T-cell (primary cell): Measurements from ENCODE around the gene CERS6. TPM values are rescaled to one million over a fixed set of nuclear protein-coding genes. Genes with fewer than 3 reads are reported as not detected.

ENCODE experiments used
- ATAC-seq, 4 experiments: fragments of 200-7000 bp in 3 of 4; fragments of 150-1000 bp in 1 of 4; cut with Tn5 transposase; replicated peaks in 1 of 4; 1 replicate in 3 of 4; 2 replicates in 1 of 4; pipeline ENCODE4 v1.10.0; 2021; ENCODE audit warnings: moderate library complexity in 3 of 4, mild to moderate bottlenecking in 2 of 4, moderate number of reproducible peaks in 1 of 4
- CTCF ChIA-PET, 2 donors: fragments of 300-600 bp; sonication (Branson Sonifier 250); formaldehyde crosslinking; loops; one replicate each; lab custom pipeline; 2022; ENCODE audit warnings: antibody characterized with exemption in 2 of 2; lab: Charles Lee
- POLR2A ChIA-PET, 2 donors: fragments of 300-600 bp; sonication (Branson Sonifier 250); formaldehyde crosslinking; loops; one replicate each; lab custom pipeline; 2022; ENCODE audit warnings: antibody characterized with exemption in 2 of 2; lab: Charles Lee
- DNase-seq, 35 experiments: peaks; one replicate each; pipeline versions ENCODE4 v3.0.0 to v3.0.0-alpha.2; 2013 to 2023
- H3K27ac ChIP-seq: one replicate; pipeline ENCODE4 v1.5.1; 2013; ENCODE audit warnings: low read length
- H3K27me3 ChIP-seq, 2 experiments: replicated peaks in 1 of 2; 1 replicate in 1 of 2; 2 replicates in 1 of 2; pipeline versions ENCODE4 v1.6.1 to v1.7.0; 2013; ENCODE audit warnings: low read length in 1 of 2, mixed read lengths in 1 of 2; ENCODE audit not compliant: control insufficient read depth in 2 of 2, insufficient read depth in 2 of 2; ENCODE audit errors: extremely low read depth in 1 of 2
- H3K36me3 ChIP-seq, 2 donors: 1 replicate in 1 of 2; 2 replicates in 1 of 2; pipeline versions ENCODE4 v1.6.1 to v1.7.0; 2013; ENCODE audit warnings: low read length in 1 of 2; ENCODE audit not compliant: control insufficient read depth in 2 of 2, insufficient read depth in 1 of 2; ENCODE audit errors: extremely low read depth in 1 of 2
- H3K4me1 ChIP-seq, 2 experiments: 1 replicate in 1 of 2; 2 replicates in 1 of 2; pipeline versions ENCODE4 v1.6.1 to v1.7.0; 2013; ENCODE audit warnings: low read length in 2 of 2, mixed read lengths in 1 of 2; ENCODE audit not compliant: insufficient read depth in 2 of 2, control insufficient read depth in 1 of 2; ENCODE audit errors: extremely low read depth in 1 of 2
- H3K4me3 ChIP-seq, 2 donors: 1 replicate in 1 of 2; 2 replicates in 1 of 2; pipeline versions ENCODE4 v1.5.1 to v1.7.0; 2013; ENCODE audit warnings: mild to moderate bottlenecking in 2 of 2, low read length in 1 of 2, moderate library complexity in 1 of 2; ENCODE audit not compliant: control insufficient read depth in 1 of 2; ENCODE audit errors: extremely low read depth in 1 of 2
- H3K9me3 ChIP-seq: 2 replicates; pipeline ENCODE4 v1.7.0; 2013
- H3K27ac Mint-ChIP-seq, 2 donors: one replicate each; pipeline ENCODE4 v1.8.0; 2020 to 2021; ENCODE audit warnings: mild to moderate bottlenecking in 2 of 2, mixed read lengths in 2 of 2
- H3K27me3 Mint-ChIP-seq, 2 donors: one replicate each; pipeline ENCODE4 v1.8.0; 2021 to 2022; ENCODE audit warnings: mixed read lengths in 2 of 2
- H3K36me3 Mint-ChIP-seq: one replicate; pipeline ENCODE4 v1.8.0; 2021; ENCODE audit warnings: mixed read lengths
- H3K4me1 Mint-ChIP-seq, 3 donors: one replicate each; pipeline ENCODE4 v1.8.0; 2020 to 2022; ENCODE audit warnings: mixed read lengths in 3 of 3, mild to moderate bottlenecking in 1 of 3
- H3K4me3 Mint-ChIP-seq, 3 donors: one replicate each; pipeline ENCODE4 v1.8.0; 2020 to 2022; ENCODE audit warnings: mild to moderate bottlenecking in 3 of 3, mixed read lengths in 3 of 3, moderate library complexity in 3 of 3
- H3K9me3 Mint-ChIP-seq, 3 donors: one replicate each; pipeline ENCODE4 v1.8.0; 2020 to 2022; ENCODE audit warnings: mixed read lengths in 3 of 3
- WGBS: methylation state at CpG from one replicate; pipeline ENCODE4 v1.1.5; 2013; ENCODE audit warnings: missing lambda C conversion rate; ENCODE audit not compliant: insufficient coverage; 5-methylcytosine and 5-hydroxymethylcytosine counted together
- total RNA-seq, 35 experiments: library from RNA in 6 of 35; stranded (reverse) in 6 of 35; fragments of 120-200 nt in 1 of 35; gene quantifications; one replicate each; pipeline versions ENCODE4 v1.2.1 to v1.2.4 and lab custom pipeline; 2013 to 2026

Gene CERS6
- total RNA-seq, 5 donors from 2014 or later (not counting 1 experiment from before 2014, with no cell fraction given) = 11.1 to 20.3 (median 13.6) TPM

DNA sequence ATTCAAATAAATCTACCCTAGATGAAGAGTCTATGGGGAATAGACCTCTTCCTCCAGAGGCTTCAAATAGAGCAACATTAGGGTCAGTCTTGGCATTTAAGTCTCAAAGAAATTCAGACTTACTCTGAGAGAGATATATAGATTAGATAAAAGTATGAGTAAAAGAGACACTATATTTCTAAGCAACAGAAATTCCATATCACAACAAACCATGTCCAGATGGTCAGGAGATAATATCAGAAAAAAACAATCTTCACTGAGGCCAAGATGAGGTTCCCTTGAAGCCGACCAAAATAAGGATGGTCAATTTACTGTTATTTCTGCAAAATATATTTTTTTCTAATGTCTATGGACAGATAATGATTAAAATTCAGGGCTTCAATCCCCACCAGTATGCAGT is 257.3 kb downstream of the CERS6 start:
- peaks cover 15% of the 10 kb centered on the region for H3K36me3 Mint-ChIP-seq
- no peaks in the 10 kb centered on the region for H3K9me3 Mint-ChIP-seq
- DNase-seq (no peak), ATAC-seq (no peak)
- no peak overlapping the region for H3K4me3 Mint-ChIP-seq
- H3K27me3 Mint-ChIP-seq = no peaks in the 10 kb centered on the region
- no peak overlapping the region for H3K27ac ChIP-seq
- POLR2A ChIA-PET = no interaction called here
- H3K9me3 ChIP-seq = no peaks in the 10 kb centered on the region
- H3K4me1 Mint-ChIP-seq = peaks cover 23 to 39% (median 25%) of the 10 kb centered on the region in 3 donors
- no peaks in the 10 kb centered on the region for H3K36me3 ChIP-seq
- no peak overlapping the region for H3K27ac Mint-ChIP-seq
- no CpG with 5 or more reads among the region's 1 CpG for WGBS
- peaks cover 0 to 7% of the 10 kb centered on the region in 2 experiments for H3K4me1 ChIP-seq
- CTCF ChIA-PET = no interaction called here
- no peak overlapping the region for H3K4me3 ChIP-seq
- no peaks in the 10 kb centered on the region for H3K27me3 ChIP-seq

DNA sequence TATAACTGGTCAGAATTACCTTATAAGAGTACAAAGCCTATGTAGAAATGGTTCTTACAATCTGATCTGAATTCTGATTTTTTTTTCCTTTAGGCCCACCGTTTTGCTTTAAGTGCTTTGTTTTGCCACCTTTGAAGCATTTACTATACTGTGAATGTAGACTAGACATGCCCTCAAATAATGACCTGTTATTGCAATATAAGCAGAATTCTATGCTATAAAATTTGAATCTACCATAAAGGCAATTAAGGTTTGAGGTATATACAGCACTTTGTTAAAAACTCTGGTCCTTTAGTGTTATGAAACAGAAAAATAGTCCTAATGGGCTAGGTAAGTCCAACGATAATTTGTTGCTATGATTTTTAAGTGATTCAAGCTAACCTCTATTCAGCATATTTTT is 259.8 kb downstream of the CERS6 start:
- H3K9me3 ChIP-seq = no peaks in the 10 kb centered on the region
- no peak for DNase-seq
- no peak overlapping the region for H3K4me3 Mint-ChIP-seq
- ATAC-seq = no peak
- no peak overlapping the region for H3K27ac ChIP-seq
- no peaks in the 10 kb centered on the region for H3K9me3 Mint-ChIP-seq
- H3K4me1 ChIP-seq = peaks cover 0 to 7% of the 10 kb centered on the region in 2 experiments
- WGBS = no CpG with 5 or more reads among the region's 2 CpGs
- no peak overlapping the region for H3K4me3 ChIP-seq
- H3K27me3 Mint-ChIP-seq = no peaks in the 10 kb centered on the region
- POLR2A ChIA-PET = no interaction called here
- no peak overlapping the region for H3K27ac Mint-ChIP-seq
- peaks cover 27% of the 10 kb centered on the region for H3K36me3 Mint-ChIP-seq
- CTCF ChIA-PET = interaction anchor here in 1 of 2 donors (0.7 kb wide), 1 partner anchor 29 kb away, joined by 8 read pairs; no protein-coding TSS in a partner anchor
- no peaks in the 10 kb centered on the region for H3K36me3 ChIP-seq
- H3K27me3 ChIP-seq = no peaks in the 10 kb centered on the region
- peaks cover 28 to 43% (median 32%) of the 10 kb centered on the region in 3 donors for H3K4me1 Mint-ChIP-seq

DNA sequence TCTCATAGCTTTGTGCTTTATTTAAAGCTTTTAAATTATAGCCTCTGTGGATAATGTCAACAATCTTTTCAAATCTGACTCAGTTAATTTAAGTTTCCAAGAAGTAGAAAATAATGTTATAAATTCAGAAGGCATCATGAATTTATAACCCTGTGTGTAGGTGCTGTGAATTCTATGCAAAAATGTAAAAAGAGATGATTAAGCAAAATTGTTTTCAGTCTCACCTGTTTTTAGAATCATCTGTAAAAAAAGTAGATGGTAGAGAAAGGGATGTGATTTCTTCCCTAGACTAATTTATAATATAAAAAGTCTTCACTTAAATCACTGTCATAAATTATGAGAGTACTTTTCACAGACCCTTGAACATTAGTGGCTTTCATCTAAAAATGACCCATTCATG is 260.8 kb downstream of the CERS6 start:
- Histone ChIP-seq H3K27ac (no peak overlapping the region), H3K36me3 (no peaks in the 10 kb centered on the region), H3K27me3 (no peaks in the 10 kb centered on the region), H3K4me3 (no peak overlapping the region), H3K4me1 (peaks cover 0 to 7% of the 10 kb centered on the region in 2 experiments), H3K9me3 (no peaks in the 10 kb centered on the region)
- H3K4me3 Mint-ChIP-seq = no peak overlapping the region
- peaks cover 30% of the 10 kb centered on the region for H3K36me3 Mint-ChIP-seq
- peaks cover 26 to 39% (median 30%) of the 10 kb centered on the region in 3 donors for H3K4me1 Mint-ChIP-seq
- H3K9me3 Mint-ChIP-seq = no peaks in the 10 kb centered on the region
- H3K27ac Mint-ChIP-seq = peak overlapping the region; percentile 59 to 70
- CTCF ChIA-PET = interaction anchor here in 1 of 2 donors (0.6 to 0.7 kb wide), 3 partner anchors 30 to 581 kb away, joined by 3 to 8 read pairs (median 4); no protein-coding TSS in a partner anchor
- DNase-seq (no peak), ATAC-seq (no peak)
- H3K27me3 Mint-ChIP-seq = no peaks in the 10 kb centered on the region
- POLR2A ChIA-PET = no interaction called here

DNA sequence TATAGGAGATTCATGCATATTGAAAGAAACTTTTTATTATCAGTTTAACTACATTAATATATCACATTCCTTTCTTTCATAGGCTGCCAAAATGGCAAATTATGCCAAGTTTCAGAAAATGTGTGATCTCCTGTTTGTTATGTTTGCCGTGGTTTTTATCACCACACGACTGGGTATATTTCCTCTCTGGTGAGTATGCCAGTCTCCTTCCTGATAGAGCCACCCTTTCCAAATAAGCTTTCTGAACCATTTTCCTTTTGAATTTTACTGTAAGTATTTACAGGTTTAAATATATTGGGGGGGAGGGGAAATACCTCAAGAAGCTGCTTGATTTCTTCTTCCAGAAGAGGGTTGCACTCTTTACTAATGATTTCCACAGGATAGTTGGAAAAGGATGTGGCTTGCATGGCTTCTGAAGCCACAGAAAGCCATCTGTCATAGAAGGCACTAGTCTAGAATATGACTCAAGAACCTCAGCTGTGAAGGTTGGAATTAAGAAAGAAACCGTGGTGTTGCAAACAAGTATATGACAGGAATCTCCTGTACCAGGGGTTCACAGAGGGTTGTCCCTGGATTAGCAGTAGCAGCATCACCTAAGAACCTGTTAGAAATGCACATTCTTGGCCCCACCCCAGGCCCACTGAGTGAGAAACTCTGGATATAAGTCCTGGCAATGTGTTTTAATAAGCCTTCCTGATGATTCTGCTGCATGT is 261.9 kb downstream of the CERS6 start:
- Histone ChIP-seq H3K27ac (no peak overlapping the region), H3K9me3 (no peaks in the 10 kb centered on the region), H3K4me1 (peaks cover 0 to 7% of the 10 kb centered on the region in 2 experiments), H3K36me3 (peaks cover 0 to 6% of the 10 kb centered on the region in 2 donors), H3K4me3 (no peak overlapping the region), H3K27me3 (no peaks in the 10 kb centered on the region)
- WGBS = 60% methylated on average over 1 of the region's 3 CpGs
- no peak for DNase-seq
- no peaks in the 10 kb centered on the region for H3K9me3 Mint-ChIP-seq
- H3K4me3 Mint-ChIP-seq = no peak overlapping the region
- H3K36me3 Mint-ChIP-seq = peaks cover 40% of the 10 kb centered on the region
- CTCF ChIA-PET = interaction anchor here in 1 of 2 donors (0.6 kb wide), 1 partner anchor 10 kb away, joined by 3 read pairs; no protein-coding TSS in a partner anchor
- H3K27me3 Mint-ChIP-seq = no peaks in the 10 kb centered on the region
- POLR2A ChIA-PET = interaction anchor here in 1 of 2 donors (0.5 kb wide), 1 partner anchor 28 kb away, joined by 3 read pairs; no protein-coding TSS in a partner anchor
- peak overlapping the region; percentile 4 to 59 for H3K27ac Mint-ChIP-seq
- ATAC-seq = peak in 3 of 4 experiments; percentile 36 to 59 (median 36)
- H3K4me1 Mint-ChIP-seq = peaks cover 21 to 38% (median 24%) of the 10 kb centered on the region in 3 donors

DNA sequence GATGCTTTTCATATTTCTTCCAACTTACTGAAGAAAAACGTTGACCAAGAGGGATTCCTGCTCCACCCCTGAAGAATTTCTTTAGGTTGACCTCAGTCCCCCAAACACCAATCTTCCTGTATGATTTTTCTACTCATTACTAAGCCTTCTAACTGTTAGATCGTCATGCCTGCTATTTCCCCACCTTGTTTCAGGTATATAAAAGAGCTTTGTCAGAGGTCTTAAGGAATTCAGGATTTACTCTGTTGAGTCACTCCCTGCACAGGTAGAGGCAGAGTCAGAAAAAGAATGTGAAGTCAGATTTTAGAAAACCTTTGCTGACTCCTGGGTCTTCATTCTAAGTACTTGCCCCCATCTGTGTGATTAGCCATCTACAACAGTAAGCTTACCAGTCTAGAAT is 262.6 kb downstream of the CERS6 start:
- Histone ChIP-seq H3K27me3 (no peaks in the 10 kb centered on the region), H3K9me3 (no peaks in the 10 kb centered on the region), H3K27ac (no peak overlapping the region), H3K36me3 (peaks cover 0 to 6% of the 10 kb centered on the region in 2 donors), H3K4me1 (peaks cover 0 to 7% of the 10 kb centered on the region in 2 experiments), H3K4me3 (no peak overlapping the region)
- Mint-ChIP-seq H3K27me3 (no peaks in the 10 kb centered on the region), H3K4me3 (no peak overlapping the region), H3K4me1 (peaks cover 21 to 42% (median 24%) of the 10 kb centered on the region in 3 donors), H3K9me3 (no peaks in the 10 kb centered on the region), H3K36me3 (peaks cover 43% of the 10 kb centered on the region), H3K27ac (peak overlapping the region in 1 of 2 donors; percentile 25)
- CTCF ChIA-PET = no interaction called here
- no peak for DNase-seq
- no peak for ATAC-seq
- POLR2A ChIA-PET = interaction anchor here in 1 of 2 donors (0.5 kb wide), 1 partner anchor 28 kb away, joined by 3 read pairs; no protein-coding TSS in a partner anchor
- 71% methylated on average over 1 of the region's 2 CpGs for WGBS

DNA sequence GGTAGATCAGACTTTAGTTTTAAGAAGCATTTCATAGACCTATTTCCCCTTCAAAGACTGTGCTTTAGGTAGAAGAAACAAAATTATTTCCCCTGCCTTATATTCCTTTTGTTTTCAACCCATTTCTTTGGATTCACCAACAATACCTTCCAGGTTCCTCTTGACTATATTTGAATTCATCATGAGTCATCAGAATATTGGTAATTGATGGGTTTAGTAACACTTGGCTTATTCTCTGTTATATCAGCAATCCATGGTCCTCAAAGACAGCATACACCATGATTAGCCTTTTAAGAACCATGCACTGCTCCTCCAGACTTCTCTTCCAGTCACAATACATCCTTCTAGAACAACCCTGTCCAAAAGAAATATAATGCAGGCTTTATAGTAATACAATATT is 263.4 kb downstream of the CERS6 start:
- no peaks in the 10 kb centered on the region for H3K9me3 Mint-ChIP-seq
- no peaks in the 10 kb centered on the region for H3K27me3 ChIP-seq
- H3K4me3 ChIP-seq = no peak overlapping the region
- no peaks in the 10 kb centered on the region for H3K27me3 Mint-ChIP-seq
- peaks cover 0 to 7% of the 10 kb centered on the region in 2 experiments for H3K4me1 ChIP-seq
- DNase-seq (no peak), ATAC-seq (no peak)
- no peak overlapping the region for H3K4me3 Mint-ChIP-seq
- H3K27ac ChIP-seq = no peak overlapping the region
- ChIA-PET CTCF (no interaction called here), POLR2A (no interaction called here)
- peaks cover 48% of the 10 kb centered on the region for H3K36me3 Mint-ChIP-seq
- peaks cover 21 to 39% (median 24%) of the 10 kb centered on the region in 3 donors for H3K4me1 Mint-ChIP-seq
- peaks cover 0 to 6% of the 10 kb centered on the region in 2 donors for H3K36me3 ChIP-seq
- H3K27ac Mint-ChIP-seq = no peak overlapping the region
- no peaks in the 10 kb centered on the region for H3K9me3 ChIP-seq
